ENCODE results near the gene EPHB2. TPM values are rescaled to one million over a fixed set of nuclear protein-coding genes. Genes with fewer than 3 reads are reported as not detected.

EPHB2 gene
- polyA plus RNA-seq, 1 donor from 2014 or later = 22.8 TPM

- Histone ChIP-seq H3K36me3 (ENCODE audit: insufficient read depth, low read length) (no peaks in the 10 kb centered on the region), H4K20me1 (ENCODE audit: insufficient read depth) (no peaks in the 10 kb centered on the region), H3K9me3 (ENCODE audit: low read length) (no peaks in the 10 kb centered on the region), H3K4me3 (ENCODE audit: low read length) (no peak overlapping the region), H3K9me2 (ENCODE audit: insufficient read depth, low read length) (no peaks in the 10 kb centered on the region), H3K4me2 (ENCODE audit: low read length) (no peak overlapping the region), H3K79me2 (replicated peaks; ENCODE audit: insufficient read depth, low read length) (no peaks in the 10 kb centered on the region), H3K9ac (ENCODE audit: low read length) (no peak overlapping the region), H3F3A (ENCODE audit: insufficient read depth, low read length, poor library complexity, severe bottlenecking) (no peaks in the 10 kb centered on the region), H3K27me3 (ENCODE audit: insufficient read depth, low read depth, low read length) (no peaks in the 10 kb centered on the region), H2AFZ (ENCODE audit: low read depth, low read length) (no peak overlapping the region), H3K27ac (ENCODE audit: low read length) (no peak overlapping the region)
- TF ChIP-seq POLR2AphosphoS5 (IDR thresholded peaks at IDR 0.05) (no peak), EZH2 (IDR thresholded peaks at IDR 0.05; ENCODE audit: borderline replicate concordance, insufficient read depth, low read length, poor library complexity, severe bottlenecking) (no peak)
These were observed 125.1 kb downstream of the EPHB2 start for GRCh38 chr1:22835636-22836319.

- H2AFZ ChIP-seq (ENCODE audit: low read depth, low read length) = no peak overlapping the region
These were observed 126.2 kb downstream of the EPHB2 start for GRCh38 chr1:22836850-22837249.

More at GRCh38 chr1:22836850-22837249, 126.2 kb downstream of the EPHB2 start:
- no peaks in the 10 kb centered on the region for H3K9me3 ChIP-seq (ENCODE audit: low read length)
- no peaks in the 10 kb centered on the region for H3K27me3 ChIP-seq (ENCODE audit: insufficient read depth, low read depth, low read length)
- H3K36me3 ChIP-seq (ENCODE audit: insufficient read depth, low read length) = no peaks in the 10 kb centered on the region
- H4K20me1 ChIP-seq (ENCODE audit: insufficient read depth) = no peaks in the 10 kb centered on the region
- no peaks in the 10 kb centered on the region for H3K79me2 ChIP-seq (replicated peaks; ENCODE audit: insufficient read depth, low read length)
- H3K9me2 ChIP-seq (ENCODE audit: insufficient read depth, low read length) = no peaks in the 10 kb centered on the region
- H3F3A ChIP-seq (ENCODE audit: insufficient read depth, low read length, poor library complexity, severe bottlenecking) = no peaks in the 10 kb centered on the region
- no peak overlapping the region for H3K4me3 ChIP-seq (ENCODE audit: low read length)
- H3K4me2 ChIP-seq (ENCODE audit: low read length) = no peak overlapping the region
- TF ChIP-seq TAF1 (IDR thresholded peaks at IDR 0.05; ENCODE audit: low read depth) (no peak), EZH2 (IDR thresholded peaks at IDR 0.05; ENCODE audit: borderline replicate concordance, insufficient read depth, low read length, poor library complexity, severe bottlenecking) (no peak), EP300 (conservative IDR thresholded peaks at IDR 0.05; ENCODE audit: poor library complexity, severe bottlenecking) (no peak), SMC3 (conservative IDR thresholded peaks at IDR 0.05; ENCODE audit: poor library complexity) (no peak), REST (IDR thresholded peaks at IDR 0.05; ENCODE audit: borderline replicate concordance) (no peak), MXI1 (conservative IDR thresholded peaks at IDR 0.05; ENCODE audit: poor library complexity, severe bottlenecking) (no peak), CTCF (IDR thresholded peaks at IDR 0.05; ENCODE audit: poor library complexity, severe bottlenecking) (no peak), RAD21 (conservative IDR thresholded peaks at IDR 0.05) (no peak), POLR2AphosphoS5 (IDR thresholded peaks at IDR 0.05) (no peak)
- H3K9ac ChIP-seq (ENCODE audit: low read length) = no peak overlapping the region
- H3K27ac ChIP-seq (ENCODE audit: low read length) = no peak overlapping the region
